H9 (cell line): ENCODE results near the gene PRPF8. TPM values are rescaled to one million over a fixed set of nuclear protein-coding genes. Genes with fewer than 3 reads are reported as not detected.
A peak's percentile ranks its signal among the peaks of the same experiment; 100 is the strongest.

Source experiments
- DNase-seq: peaks from one replicate; pipeline ENCODE4 v3.0.0-alpha.2; 2017
- H2AFZ ChIP-seq: one replicate; pipeline ENCODE4 v1.6.1; 2013; ENCODE audit warnings: mild to moderate bottlenecking, low read length, control low read depth, moderate library complexity
- H2AK5ac ChIP-seq: 2 replicates; pipeline ENCODE4 v1.6.1; 2013; ENCODE audit warnings: low read length, control low read depth, mixed read lengths; ENCODE audit not compliant: insufficient read length
- H2BK120ac ChIP-seq: one replicate; pipeline ENCODE4 v1.6.1; 2013; ENCODE audit warnings: low read depth, mild to moderate bottlenecking, low read length, control low read depth, inconsistent platforms; ENCODE audit not compliant: poor library complexity, severe bottlenecking
- H2BK12ac ChIP-seq: 2 replicates; pipeline ENCODE4 v1.6.1; 2013; ENCODE audit warnings: low read length, control low read depth, mixed read lengths, low read depth; ENCODE audit not compliant: insufficient read length
- H2BK15ac ChIP-seq: 2 replicates; pipeline ENCODE4 v1.6.1; 2013; ENCODE audit warnings: low read depth, low read length, control low read depth
- H2BK20ac ChIP-seq: one replicate; pipeline ENCODE4 v1.6.1; 2013; ENCODE audit warnings: low read depth, mild to moderate bottlenecking, low read length, control low read depth, inconsistent platforms; ENCODE audit not compliant: poor library complexity, severe bottlenecking
- H2BK5ac ChIP-seq: 2 replicates; pipeline ENCODE4 v1.6.1; 2013; ENCODE audit warnings: low read length, control low read depth, mixed read lengths; ENCODE audit not compliant: insufficient read length
- H3K14ac ChIP-seq: 2 replicates; pipeline ENCODE4 v1.6.1; 2013; ENCODE audit warnings: low read length, control low read depth; ENCODE audit not compliant: insufficient read depth
- H3K18ac ChIP-seq: 2 replicates; pipeline ENCODE4 v1.6.1; 2013; ENCODE audit warnings: low read depth, mild to moderate bottlenecking, mixed read lengths, low read length, control low read depth; ENCODE audit not compliant: insufficient read length
- H3K23ac ChIP-seq: 2 replicates; pipeline ENCODE4 v1.6.1; 2013; ENCODE audit warnings: low read length, control low read depth, mixed read lengths, low read depth; ENCODE audit not compliant: insufficient read length
- H3K23me2 ChIP-seq: 2 replicates; pipeline ENCODE4 v1.6.1; 2013; ENCODE audit warnings: low read depth, mild to moderate bottlenecking, mixed read lengths, low read length, control low read depth; ENCODE audit not compliant: insufficient read length, poor library complexity, severe bottlenecking
- H3K27ac ChIP-seq: 2 replicates; pipeline ENCODE4 v1.5.1; 2013; ENCODE audit warnings: low read length, control low read depth, mixed read lengths, low read depth; ENCODE audit not compliant: insufficient read length
- H3K27me3 ChIP-seq: 2 replicates; pipeline ENCODE4 v1.6.1; 2013; ENCODE audit warnings: low read length, control low read depth, inconsistent platforms; ENCODE audit not compliant: insufficient read depth
- H3K4ac ChIP-seq: 2 replicates; pipeline ENCODE4 v1.6.1; 2013; ENCODE audit warnings: low read depth, mild to moderate bottlenecking, control low read depth, inconsistent platforms, low read length, moderate library complexity
- H3K4me1 ChIP-seq: 2 replicates; pipeline ENCODE4 v1.6.1; 2013; ENCODE audit warnings: low read length, control low read depth, inconsistent platforms; ENCODE audit not compliant: insufficient read depth
- H3K4me2 ChIP-seq: 2 replicates; pipeline ENCODE4 v1.6.1; 2013; ENCODE audit warnings: low read length, control low read depth, mixed read lengths; ENCODE audit not compliant: insufficient read length, insufficient read depth
- H3K56ac ChIP-seq: 2 replicates; pipeline ENCODE4 v1.6.1; 2013; ENCODE audit warnings: low read depth, mild to moderate bottlenecking, mixed read lengths, low read length, control low read depth; ENCODE audit not compliant: insufficient read length
- H3K79me1 ChIP-seq: 2 replicates; pipeline ENCODE4 v1.6.1; 2013; ENCODE audit warnings: low read depth, mild to moderate bottlenecking, moderate library complexity, low read length, control low read depth, inconsistent platforms; ENCODE audit not compliant: insufficient read depth, poor library complexity, severe bottlenecking
- H3K79me2 ChIP-seq: 2 replicates; pipeline ENCODE4 v1.6.1; 2013; ENCODE audit warnings: low read length, control low read depth, inconsistent platforms; ENCODE audit not compliant: insufficient read depth
- H3K9ac ChIP-seq: 2 replicates; pipeline ENCODE4 v1.6.1; 2013; ENCODE audit warnings: low read length, control low read depth, mixed read lengths; ENCODE audit not compliant: insufficient read length; ENCODE audit errors: extremely low read depth
- H3K9me3 ChIP-seq: one replicate; pipeline ENCODE4 v1.6.1; 2013; ENCODE audit warnings: low read depth, low read length, inconsistent platforms; ENCODE audit not compliant: control insufficient read depth
- H3T11ph ChIP-seq: one replicate; pipeline ENCODE4 v1.6.1; 2013; ENCODE audit warnings: mild to moderate bottlenecking, low read length, control low read depth, inconsistent platforms
- H4K20me1 ChIP-seq: one replicate; pipeline ENCODE4 v1.6.1; 2013; ENCODE audit not compliant: control insufficient read depth, insufficient read length, insufficient read depth
- H4K5ac ChIP-seq: 2 replicates; pipeline ENCODE4 v1.6.1; 2013; ENCODE audit warnings: low read depth, mild to moderate bottlenecking, mixed read lengths, low read length, control low read depth; ENCODE audit not compliant: insufficient read length
- H4K8ac ChIP-seq: replicated peaks from 2 replicates; pipeline ENCODE4 v1.6.1; 2013; ENCODE audit warnings: low read length, control low read depth, mixed read lengths, low read depth; ENCODE audit not compliant: insufficient read length
- H4K91ac ChIP-seq: 2 replicates; pipeline ENCODE4 v1.6.1; 2013; ENCODE audit warnings: low read depth, mild to moderate bottlenecking, moderate library complexity, mixed read lengths, low read length, control low read depth; ENCODE audit not compliant: insufficient read length
- H3K27ac Mint-ChIP-seq, 3 experiments: 2 replicates in 2 of 3; 3 replicates in 1 of 3; pipeline ENCODE4 v1.8.0; 2020 to 2021; ENCODE audit warnings: mixed read lengths in 3 of 3, mild to moderate bottlenecking in 1 of 3, moderate library complexity in 1 of 3
- H3K27me3 Mint-ChIP-seq: 2 replicates; pipeline ENCODE4 v1.8.0; 2021; ENCODE audit warnings: low read depth, mild to moderate bottlenecking, moderate library complexity, mixed read lengths
- H3K36me3 Mint-ChIP-seq, 3 experiments: 2 replicates in 2 of 3; 3 replicates in 1 of 3; pipeline ENCODE4 v1.8.0; 2020 to 2021; ENCODE audit warnings: low read depth in 3 of 3, mixed read lengths in 3 of 3; ENCODE audit not compliant: insufficient read depth in 1 of 3
- H3K4me1 Mint-ChIP-seq, 2 experiments: 2 replicates each; pipeline ENCODE4 v1.8.0; 2020; ENCODE audit warnings: mixed read lengths in 2 of 2
- H3K4me3 Mint-ChIP-seq, 2 experiments: 2 replicates in 1 of 2; 3 replicates in 1 of 2; pipeline ENCODE4 v1.8.0; 2020 to 2021; ENCODE audit warnings: mild to moderate bottlenecking in 2 of 2, mixed read lengths in 2 of 2, moderate library complexity in 1 of 2
- H3K9me3 Mint-ChIP-seq, 2 experiments: 2 replicates in 1 of 2; 3 replicates in 1 of 2; pipeline ENCODE4 v1.8.0; 2020; ENCODE audit warnings: mild to moderate bottlenecking in 2 of 2, mixed read lengths in 2 of 2, moderate library complexity in 1 of 2
- WGBS: extraction: QIAGEN DNeasy Blood & Tissue Kit; methylation state at CpG from one replicate; pipeline ENCODE4 v1.1.7; 2013; ENCODE audit warnings: missing lambda C conversion rate, low lambda C conversion rate, mixed read lengths; ENCODE audit not compliant: insufficient read length; ENCODE audit errors: extremely low coverage; 5-methylcytosine and 5-hydroxymethylcytosine counted together
- total RNA-seq: library from RNA; stranded (reverse); gene quantifications from 2 replicates; pipeline ENCODE4 v1.2.1, GENCODE V29; 2021
- TF ChIP-seq, protein P1 (sequence below): fragments of 200-600 bp; sonication (generic); conservative IDR thresholded peaks from 3 replicates; pipeline ENCODE4 v1.8.0; 2021; ENCODE audit warnings: antibody characterized with exemption, mild to moderate bottlenecking

Gene PRPF8
- total RNA-seq, 1 experiment from 2014 or later, result 408 TPM

DNA sequence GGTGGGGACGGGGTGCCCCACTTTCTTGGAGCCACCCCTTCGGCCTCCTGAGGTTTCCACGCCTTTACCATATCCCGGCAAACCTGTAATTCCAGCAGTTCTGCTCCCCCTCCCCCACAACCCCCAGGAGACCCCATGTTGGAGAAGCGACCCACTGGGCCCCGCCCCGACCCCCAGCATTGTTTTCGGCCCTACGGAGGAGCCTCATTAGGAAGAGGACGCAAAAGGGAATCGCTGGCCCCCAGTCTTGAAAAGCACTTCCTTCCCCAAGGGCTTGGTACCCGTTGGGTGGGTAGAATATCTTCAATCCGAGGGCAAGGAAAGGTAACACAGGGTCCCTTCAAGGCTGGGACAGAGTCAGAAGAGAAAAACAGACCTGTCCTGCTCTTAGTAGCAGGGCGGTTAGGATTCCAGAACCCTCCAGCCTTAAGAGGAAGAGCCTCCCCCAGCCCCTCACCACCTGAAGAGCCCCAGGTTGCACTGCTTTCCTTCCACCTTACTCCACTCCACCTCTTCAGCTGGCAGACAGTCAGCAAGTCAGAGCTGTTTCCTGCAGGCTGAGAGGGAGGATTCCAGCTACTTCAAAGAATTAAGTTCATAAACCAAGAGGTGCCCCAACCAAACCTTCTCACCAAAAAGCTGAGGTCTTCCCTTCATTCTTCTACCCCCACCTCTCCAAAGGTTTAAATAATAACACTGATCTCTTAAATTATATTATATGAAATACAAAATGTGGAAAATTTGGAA is 26.3 kb upstream of the PRPF8 start:
- Histone ChIP-seq H2BK120ac (no peak overlapping the region), H3K9ac (no peak overlapping the region), H3K56ac (no peak overlapping the region), H2BK12ac (no peak overlapping the region), H2BK20ac (no peak overlapping the region), H3K23ac (no peak overlapping the region), H3K4ac (no peak overlapping the region), H3K27ac (no peak overlapping the region), H2AFZ (no peak overlapping the region), H3K79me1 (no peaks in the 10 kb centered on the region), H3K27me3 (no peaks in the 10 kb centered on the region), H3K23me2 (peaks cover 28% of the 10 kb centered on the region), H3T11ph (no peak overlapping the region), H4K91ac (no peak overlapping the region), H4K8ac (no peak overlapping the region), H3K4me2 (peak overlapping the region; percentile 54), H3K14ac (no peak overlapping the region), H3K79me2 (no peaks in the 10 kb centered on the region), H3K4me1 (peaks cover 2% of the 10 kb centered on the region; the same call in 1 of the 2 replicates), H2AK5ac (no peak overlapping the region), H4K20me1 (no peaks in the 10 kb centered on the region), H2BK5ac (no peak overlapping the region), H2BK15ac (no peak overlapping the region), H3K9me3 (no peaks in the 10 kb centered on the region), H3K18ac (no peak overlapping the region), H4K5ac (no peak overlapping the region)
- peak overlapping the region; percentile 72 to 88 for H3K4me3 Mint-ChIP-seq
- H3K9me3 Mint-ChIP-seq, result no peaks in the 10 kb centered on the region; a peak in 1 of 5 replicates
- peak; percentile 63 for DNase-seq
- peaks cover 27 to 33% of the 10 kb centered on the region in 2 experiments for H3K4me1 Mint-ChIP-seq
- peaks cover 0 to 13% (median 2%) of the 10 kb centered on the region in 3 experiments; a peak in 3 of 7 replicates for H3K36me3 Mint-ChIP-seq
- peaks cover 4% of the 10 kb centered on the region for H3K27me3 Mint-ChIP-seq
- TF ChIP-seq, protein P1, sequence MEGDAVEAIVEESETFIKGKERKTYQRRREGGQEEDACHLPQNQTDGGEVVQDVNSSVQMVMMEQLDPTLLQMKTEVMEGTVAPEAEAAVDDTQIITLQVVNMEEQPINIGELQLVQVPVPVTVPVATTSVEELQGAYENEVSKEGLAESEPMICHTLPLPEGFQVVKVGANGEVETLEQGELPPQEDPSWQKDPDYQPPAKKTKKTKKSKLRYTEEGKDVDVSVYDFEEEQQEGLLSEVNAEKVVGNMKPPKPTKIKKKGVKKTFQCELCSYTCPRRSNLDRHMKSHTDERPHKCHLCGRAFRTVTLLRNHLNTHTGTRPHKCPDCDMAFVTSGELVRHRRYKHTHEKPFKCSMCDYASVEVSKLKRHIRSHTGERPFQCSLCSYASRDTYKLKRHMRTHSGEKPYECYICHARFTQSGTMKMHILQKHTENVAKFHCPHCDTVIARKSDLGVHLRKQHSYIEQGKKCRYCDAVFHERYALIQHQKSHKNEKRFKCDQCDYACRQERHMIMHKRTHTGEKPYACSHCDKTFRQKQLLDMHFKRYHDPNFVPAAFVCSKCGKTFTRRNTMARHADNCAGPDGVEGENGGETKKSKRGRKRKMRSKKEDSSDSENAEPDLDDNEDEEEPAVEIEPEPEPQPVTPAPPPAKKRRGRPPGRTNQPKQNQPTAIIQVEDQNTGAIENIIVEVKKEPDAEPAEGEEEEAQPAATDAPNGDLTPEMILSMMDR, result no peak
- WGBS, result no CpG with 5 or more reads among the region's 14 CpGs
- H3K27ac Mint-ChIP-seq, result no peak overlapping the region; a peak in 2 of 7 replicates
